MCF 10A (cell line): ENCODE results near the gene CERS6. TPM values are rescaled to one million over a fixed set of nuclear protein-coding genes. Genes with fewer than 3 reads are reported as not detected.
A peak's percentile ranks its signal among the peaks of the same experiment; 100 is the strongest.

Source experiments
- BruUV-seq: library from RNA; stranded (reverse); fragments of 400-500 nt; replicated peaks from 2 replicates; lab custom pipeline; 2021; lab: Mats Ljungman, UMichigan
- CTCF ChIA-PET: fragments of 300-600 bp; sonication (Branson Sonifier 250); formaldehyde crosslinking; extraction: SDS; loops from one replicate; lab custom pipeline; 2021; ENCODE audit warnings: antibody characterized with exemption, inconsistent platforms; lab: Yijun Ruan, JAX
- POLR2A ChIA-PET: fragments of 300-600, 350-650 bp; sonication (Branson Sonifier 250); formaldehyde crosslinking; extraction: SDS; loops from one replicate; lab custom pipeline; 2020; ENCODE audit warnings: antibody characterized with exemption, inconsistent platforms; lab: Yijun Ruan, JAX
- DNase-seq: peaks from one replicate; pipeline ENCODE4 v3.0.0-alpha.2; 2018; ENCODE audit not compliant: unreplicated experiment
- H3K27ac Mint-ChIP-seq: one replicate; pipeline ENCODE4 v1.8.0; 2022; ENCODE audit warnings: mild to moderate bottlenecking, low read depth, mixed read lengths; ENCODE audit not compliant: unreplicated experiment
- H3K27me3 Mint-ChIP-seq: one replicate; pipeline ENCODE4 v1.8.0; 2022; ENCODE audit warnings: mixed read lengths; ENCODE audit not compliant: insufficient read depth, unreplicated experiment
- H3K36me3 Mint-ChIP-seq: one replicate; pipeline ENCODE4 v1.8.0; 2022; ENCODE audit warnings: mild to moderate bottlenecking, moderate library complexity, mixed read lengths; ENCODE audit not compliant: insufficient read depth, unreplicated experiment
- H3K4me1 Mint-ChIP-seq: one replicate; pipeline ENCODE4 v1.8.0; 2022; ENCODE audit warnings: mixed read lengths; ENCODE audit not compliant: insufficient read depth, unreplicated experiment
- H3K4me3 Mint-ChIP-seq: one replicate; pipeline ENCODE4 v1.8.0; 2022; ENCODE audit warnings: mild to moderate bottlenecking, moderate library complexity, mixed read lengths; ENCODE audit not compliant: unreplicated experiment
- H3K9me3 Mint-ChIP-seq: one replicate; pipeline ENCODE4 v1.8.0; 2022; ENCODE audit warnings: mixed read lengths; ENCODE audit not compliant: unreplicated experiment
- intact Hi-C: fragments of 100-400 bp; cut with micrococcal nuclease; formaldehyde crosslinking; loops from 2 replicates; pipeline ENCODE4 v1.14.1; 2022
- total RNA-seq: library from RNA; stranded (reverse); gene quantifications from 2 replicates; pipeline ENCODE4 v1.2.3, GENCODE V29; 2022
- TF ChIP-seq, protein P1 (sequence below): fragments of 200-600 bp; IDR thresholded peaks from one replicate; pipeline ENCODE4 v1.8.0; 2022; ENCODE audit warnings: antibody characterized with exemption, mild to moderate bottlenecking; ENCODE audit not compliant: unreplicated experiment

The CERS6 gene
- total RNA-seq, 1 experiment from 2014 or later: 27.4 TPM

DNA sequence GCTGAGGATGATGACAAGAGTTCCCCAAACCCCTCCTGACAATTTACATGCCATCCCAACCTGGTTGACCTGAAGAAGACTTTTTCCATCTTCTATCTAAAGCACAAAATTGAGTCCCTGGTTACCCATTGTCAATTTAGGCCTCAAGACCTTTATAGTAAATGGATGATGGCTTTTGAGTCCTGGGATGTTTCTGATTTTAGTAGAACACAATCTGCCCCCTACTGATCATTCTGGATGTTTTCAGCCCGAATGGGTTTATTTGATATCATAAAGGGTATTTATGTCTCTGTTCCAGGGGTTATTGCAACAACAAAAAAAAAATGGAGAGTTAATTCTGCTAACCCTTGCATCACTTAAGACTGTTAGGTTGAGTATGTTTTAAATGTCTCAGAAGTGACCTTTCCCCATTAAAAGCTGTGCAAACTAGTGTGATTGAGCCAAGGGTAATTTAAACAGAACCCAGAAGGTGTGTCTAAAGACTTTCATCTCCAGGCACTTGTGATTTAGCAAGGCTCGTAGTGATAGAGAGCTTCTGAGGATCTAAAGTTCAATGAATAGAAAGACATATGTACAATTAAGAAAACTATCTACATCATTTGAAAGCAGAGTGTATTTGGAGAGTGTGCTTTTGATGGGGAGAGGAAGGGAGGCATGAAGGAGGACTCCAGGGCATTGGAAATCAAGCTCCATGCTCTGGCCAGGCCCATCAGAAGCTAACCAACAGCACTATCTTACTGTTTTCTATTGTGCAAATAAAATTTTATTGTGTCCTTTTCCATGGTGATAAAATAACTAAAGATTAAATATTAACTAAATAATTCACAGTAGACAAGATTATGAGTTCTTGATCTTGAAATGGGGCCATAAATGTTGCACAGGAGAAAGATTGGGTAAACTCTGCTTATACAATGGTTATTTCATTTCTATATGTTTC lies 249.7 kb downstream of the CERS6 start:
- POLR2A ChIA-PET: interaction anchor here (0.7 to 0.8 kb wide), 2 partner anchors 212 to 359 kb away, joined by 3 read pairs; no protein-coding TSS in a partner anchor
- Mint-ChIP-seq H3K27me3 (no peaks in the 10 kb centered on the region), H3K36me3 (peaks cover 5% of the 10 kb centered on the region)

GRCh38 chr2:168706806-168707205 lies 250.7 kb downstream of the CERS6 start:
- no peaks in the 10 kb centered on the region for H3K27me3 Mint-ChIP-seq
- TF ChIP-seq, protein P1, sequence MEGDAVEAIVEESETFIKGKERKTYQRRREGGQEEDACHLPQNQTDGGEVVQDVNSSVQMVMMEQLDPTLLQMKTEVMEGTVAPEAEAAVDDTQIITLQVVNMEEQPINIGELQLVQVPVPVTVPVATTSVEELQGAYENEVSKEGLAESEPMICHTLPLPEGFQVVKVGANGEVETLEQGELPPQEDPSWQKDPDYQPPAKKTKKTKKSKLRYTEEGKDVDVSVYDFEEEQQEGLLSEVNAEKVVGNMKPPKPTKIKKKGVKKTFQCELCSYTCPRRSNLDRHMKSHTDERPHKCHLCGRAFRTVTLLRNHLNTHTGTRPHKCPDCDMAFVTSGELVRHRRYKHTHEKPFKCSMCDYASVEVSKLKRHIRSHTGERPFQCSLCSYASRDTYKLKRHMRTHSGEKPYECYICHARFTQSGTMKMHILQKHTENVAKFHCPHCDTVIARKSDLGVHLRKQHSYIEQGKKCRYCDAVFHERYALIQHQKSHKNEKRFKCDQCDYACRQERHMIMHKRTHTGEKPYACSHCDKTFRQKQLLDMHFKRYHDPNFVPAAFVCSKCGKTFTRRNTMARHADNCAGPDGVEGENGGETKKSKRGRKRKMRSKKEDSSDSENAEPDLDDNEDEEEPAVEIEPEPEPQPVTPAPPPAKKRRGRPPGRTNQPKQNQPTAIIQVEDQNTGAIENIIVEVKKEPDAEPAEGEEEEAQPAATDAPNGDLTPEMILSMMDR: no peak
- H3K27ac Mint-ChIP-seq: no peak overlapping the region
- intact Hi-C loops: loop anchor here (10.0 kb wide), 1 partner anchor 218 kb away; no protein-coding TSS in a partner anchor
- no peaks in the 10 kb centered on the region for H3K4me1 Mint-ChIP-seq
- no peaks in the 10 kb centered on the region for H3K9me3 Mint-ChIP-seq
- peaks cover 8% of the 10 kb centered on the region for H3K36me3 Mint-ChIP-seq
- ChIA-PET POLR2A (no interaction called here), CTCF (interaction anchor here (1.1 to 2.2 kb wide), 3 partner anchors 10 to 334 kb away, joined by 4 to 8 read pairs (median 4); no protein-coding TSS in a partner anchor)
- H3K4me3 Mint-ChIP-seq: no peak overlapping the region
- BruUV-seq: no TSS peak
- no peak for DNase-seq

More for the DNA sequence above, 249.7 kb downstream of the CERS6 start:
- DNase-seq: peak; percentile 43
- H3K4me1 Mint-ChIP-seq: peaks cover 6% of the 10 kb centered on the region
- H3K27ac Mint-ChIP-seq: peak overlapping the region; percentile 33
- TF ChIP-seq, protein P1: peak; percentile 33
- H3K4me3 Mint-ChIP-seq: no peak overlapping the region
- BruUV-seq: no TSS peak
- CTCF ChIA-PET: interaction anchor here (0.6 to 2.2 kb wide), 16 partner anchors 9 to 930 kb away, joined by 3 to 8 read pairs (median 4); no protein-coding TSS in a partner anchor
- H3K9me3 Mint-ChIP-seq: no peaks in the 10 kb centered on the region
- intact Hi-C loops: loop anchor here (1.0 to 10.0 kb wide), 3 partner anchors 219 to 360 kb away; no protein-coding TSS in a partner anchor

DNA sequence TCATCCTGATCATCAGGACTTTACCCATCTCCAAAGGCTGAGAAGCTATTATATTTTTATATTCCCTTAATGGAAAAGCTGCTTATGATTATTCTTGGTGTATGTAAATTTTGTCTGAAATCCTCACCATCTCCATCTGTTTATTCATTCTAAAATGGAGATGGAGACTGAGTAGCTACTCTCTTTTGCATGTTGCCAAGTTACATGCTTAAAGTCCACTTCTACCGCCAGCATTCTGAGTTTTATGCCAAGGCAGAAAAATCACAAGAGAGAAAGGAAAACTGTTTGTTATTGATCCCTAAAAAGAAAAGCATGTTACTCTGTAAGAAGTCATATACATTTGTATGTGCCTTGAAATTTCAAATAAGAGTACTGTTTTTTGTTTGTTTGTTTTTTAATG lies 252.0 kb downstream of the CERS6 start:
- CTCF ChIA-PET: interaction anchor here (0.7 to 1.1 kb wide), 3 partner anchors 93 to 361 kb away, joined by 3 to 5 read pairs (median 3); no protein-coding TSS in a partner anchor

More for the DNA sequence above, 252.0 kb downstream of the CERS6 start:
- no peaks in the 10 kb centered on the region for H3K4me1 Mint-ChIP-seq
- POLR2A ChIA-PET: interaction anchor here (1.0 to 1.1 kb wide), 2 partner anchors 10 to 12 kb away, joined by 3 read pairs; no protein-coding TSS in a partner anchor
- H3K9me3 Mint-ChIP-seq: no peaks in the 10 kb centered on the region
- no peak overlapping the region for H3K4me3 Mint-ChIP-seq
- H3K36me3 Mint-ChIP-seq: peaks cover 10% of the 10 kb centered on the region
- TF ChIP-seq, protein P1: no peak
- no TSS peak for BruUV-seq
- H3K27ac Mint-ChIP-seq: no peak overlapping the region
- intact Hi-C loops: loop anchor here (10.0 kb wide), 1 partner anchor 217 kb away; no protein-coding TSS in a partner anchor
- DNase-seq: no peak
- H3K27me3 Mint-ChIP-seq: no peaks in the 10 kb centered on the region
